HepG2 (cell line): ENCODE data around the gene HINFP. TPM values are rescaled to one million over a fixed set of nuclear protein-coding genes. Genes with fewer than 3 reads are reported as not detected.

Source experiments
- ATAC-seq: fragments of 200-7000 bp; cut with Tn5 transposase; 3 replicates; pipeline ENCODE4 v1.9.1; 2020; ENCODE audit warnings: mild to moderate bottlenecking, moderate library complexity
- BruUV-seq: library from RNA; stranded (reverse); fragments of 400-500 nt; replicated peaks from 2 replicates; lab custom pipeline; 2021; lab: Mats Ljungman, UMichigan
- CTCF ChIA-PET: fragments of 300-600 bp; formaldehyde crosslinking; extraction: SDS; loops from one replicate; lab custom pipeline; 2021; ENCODE audit warnings: low total read pairs, inconsistent platforms, low intra/inter-chr PET ratio; lab: Yijun Ruan, JAX
- POLR2A ChIA-PET: fragments of 350-600 bp; sonication (Branson Sonifier 250); formaldehyde crosslinking; loops from one replicate; lab custom pipeline; 2020; ENCODE audit warnings: antibody characterized with exemption, inconsistent platforms; lab: Yijun Ruan, JAX
- DNase-seq: peaks from one replicate; pipeline ENCODE4 v3.0.0-alpha.2; 2015; ENCODE audit warnings: low spot score
- FAIRE-seq: peaks from 3 replicates; lab custom pipeline; 2011; peaks lifted over from hg19 to GRCh38; lab: Jason Lieb, UNC
- H2AFZ ChIP-seq: one replicate; pipeline ENCODE4 v1.6.1; 2011; ENCODE audit warnings: low read length, inconsistent platforms
- H3K27ac ChIP-seq: fragments of 300-600 bp; 3 replicates; pipeline ENCODE4 v1.8.0; 2011; ENCODE audit warnings: mixed run types, mild to moderate bottlenecking, mixed read lengths, low read length, inconsistent platforms; ENCODE audit not compliant: insufficient read depth; ENCODE audit errors: extremely low read length
- H3K27me3 ChIP-seq, 2 experiments: fragments of 200-600 bp in 1 of 2; 2 replicates in 1 of 2; 3 replicates in 1 of 2; pipeline versions ENCODE4 v1.6.0 to v1.8.0; 2011; ENCODE audit warnings: low read length in 2 of 2, mild to moderate bottlenecking in 2 of 2, moderate library complexity in 2 of 2, inconsistent platforms in 1 of 2; ENCODE audit not compliant: insufficient read depth in 2 of 2, control insufficient read depth in 1 of 2
- H3K36me3 ChIP-seq, 2 experiments: fragments of 200-600 bp in 1 of 2; replicated peaks in 1 of 2; 2 replicates in 1 of 2; 3 replicates in 1 of 2; pipeline versions ENCODE4 v1.5.1 to v1.8.0; 2011; ENCODE audit warnings: low read length in 2 of 2, inconsistent platforms in 1 of 2; ENCODE audit not compliant: insufficient read depth in 2 of 2, control insufficient read depth in 1 of 2
- H3K4me1 ChIP-seq: 2 replicates; pipeline ENCODE4 v1.5.1; 2012; ENCODE audit warnings: low read length, inconsistent platforms; ENCODE audit not compliant: insufficient read depth
- H3K4me2 ChIP-seq: 2 replicates; pipeline ENCODE4 v1.6.0; 2011; ENCODE audit warnings: low read depth, low read length, inconsistent platforms
- H3K4me3 ChIP-seq, 3 experiments: fragments of 200-600 bp in 1 of 3; sonication (generic), shearing (Covaris generic) in 1 of 3; replicated peaks in 1 of 3; 2 replicates each; pipeline ENCODE4 v1.5.1; 2011 to 2016; ENCODE audit warnings: low read length in 3 of 3, inconsistent platforms in 2 of 3, low read depth in 2 of 3, mild to moderate bottlenecking in 2 of 3, control low read depth in 1 of 3, mixed read lengths in 1 of 3; ENCODE audit not compliant: insufficient read depth in 1 of 3
- H3K79me2 ChIP-seq: one replicate; pipeline ENCODE4 v1.6.1; 2011; ENCODE audit warnings: low read length, inconsistent platforms; ENCODE audit not compliant: insufficient read depth
- H3K9ac ChIP-seq: 2 replicates; pipeline ENCODE4 v1.6.0; 2011; ENCODE audit warnings: mild to moderate bottlenecking, low read depth, low read length, inconsistent platforms; ENCODE audit not compliant: insufficient read depth
- H3K9me3 ChIP-seq: 2 replicates; pipeline ENCODE4 v1.5.1; 2012; ENCODE audit warnings: mild to moderate bottlenecking, low read length
- H4K20me1 ChIP-seq: 2 replicates; pipeline ENCODE4 v1.6.0; 2011; ENCODE audit warnings: inconsistent platforms, mild to moderate bottlenecking, low read length, moderate library complexity; ENCODE audit not compliant: insufficient read depth
- ARNT2 ChIP-seq: sonication (generic); formaldehyde crosslinking; IDR thresholded peaks from 2 replicates; pipeline ENCODE4 v1.8.0; 2022; ENCODE audit warnings: mild to moderate bottlenecking, low read depth, missing genetic modification reagents, moderate library complexity
- ARNTL ChIP-seq: sonication (generic); formaldehyde crosslinking; IDR thresholded peaks from 2 replicates; pipeline ENCODE4 v1.4.0; 2020; ENCODE audit warnings: mild to moderate bottlenecking, missing genetic modification reagents
- BRD4 ChIP-seq: sonication (generic); formaldehyde crosslinking; IDR thresholded peaks from 2 replicates; pipeline ENCODE4 v1.4.0; 2020; ENCODE audit warnings: missing genetic modification reagents
- E2F1 ChIP-seq: sonication (generic); formaldehyde crosslinking; IDR thresholded peaks from 2 replicates; pipeline ENCODE4 v1.5.0; 2020; ENCODE audit warnings: missing genetic modification reagents
- FOXA1 ChIP-seq, 2 experiments: fragments of 450-650 bp in 1 of 2; sonication (generic) in 1 of 2; formaldehyde crosslinking in 1 of 2; IDR thresholded peaks; 2 replicates each; pipeline versions ENCODE4 v1.4.0 to v1.6.1; 2016 to 2020; ENCODE audit warnings: missing genetic modification reagents in 1 of 2
- HNRNPL ChIP-seq: fragments of 200-400 bp; formaldehyde crosslinking; IDR thresholded peaks from 2 replicates; pipeline ENCODE4 v1.6.1; 2017; ENCODE audit warnings: mild to moderate bottlenecking, low read depth, low read length
- NCOR1 ChIP-seq: fragments of 200-600 bp; sonication (generic); IDR thresholded peaks from 2 replicates; pipeline ENCODE4 v1.7.0; 2017; ENCODE audit warnings: antibody characterized with exemption, low read length, borderline replicate concordance
- NR3C1 ChIP-seq: sonication (generic); formaldehyde crosslinking; IDR thresholded peaks from 2 replicates; pipeline ENCODE4 v1.4.0; 2020; ENCODE audit warnings: missing genetic modification reagents
- RELA ChIP-seq: sonication (generic); formaldehyde crosslinking; IDR thresholded peaks from 2 replicates; pipeline ENCODE4 v1.4.0; 2020; ENCODE audit warnings: missing genetic modification reagents
- SMAD1 ChIP-seq: sonication (generic); formaldehyde crosslinking; IDR thresholded peaks from 2 replicates; pipeline ENCODE4 v1.4.0; 2020; ENCODE audit warnings: missing genetic modification reagents, low read depth, mild to moderate bottlenecking, borderline replicate concordance
- ZBTB33 ChIP-seq: sonication (generic); formaldehyde crosslinking; IDR thresholded peaks from 2 replicates; pipeline ENCODE4 v1.4.0; 2020; ENCODE audit warnings: missing genetic modification reagents
- ZBTB44 ChIP-seq: sonication (generic); formaldehyde crosslinking; IDR thresholded peaks from 2 replicates; pipeline ENCODE4 v1.4.0; 2020; ENCODE audit warnings: missing genetic modification reagents
- ZFP41 ChIP-seq: sonication (generic); formaldehyde crosslinking; IDR thresholded peaks from 2 replicates; pipeline ENCODE4 v1.4.0; 2020; ENCODE audit warnings: mild to moderate bottlenecking, missing genetic modification reagents, borderline replicate concordance
- ZNF160 ChIP-seq: sonication (generic); formaldehyde crosslinking; IDR thresholded peaks from 2 replicates; pipeline ENCODE4 v1.8.0; 2022; ENCODE audit warnings: mild to moderate bottlenecking, inconsistent platforms, missing genetic modification reagents
- ZNF326 ChIP-seq: sonication (generic); formaldehyde crosslinking; IDR thresholded peaks from 2 replicates; pipeline ENCODE4 v1.4.0; 2020; ENCODE audit warnings: missing genetic modification reagents, borderline replicate concordance
- ZNF740 ChIP-seq: sonication (generic); formaldehyde crosslinking; IDR thresholded peaks from 2 replicates; pipeline ENCODE4 v1.4.0; 2020; ENCODE audit warnings: missing genetic modification reagents
- ZSCAN30 ChIP-seq: sonication (generic); formaldehyde crosslinking; IDR thresholded peaks from 2 replicates; pipeline ENCODE4 v1.5.0; 2020; ENCODE audit warnings: mild to moderate bottlenecking, missing genetic modification reagents
- WGBS: methylation state at CpG from one replicate; pipeline ENCODE4 v1.1.6; 2017; ENCODE audit warnings: low lambda C conversion rate; 5-methylcytosine and 5-hydroxymethylcytosine counted together
- in situ Hi-C: cut with HindIII; loops from 2 replicates; pipeline ENCODE4 v1.10.0; 2017; ENCODE audit warnings: low pct_unique_long_range_greater_than_20kb; ENCODE audit not compliant: extremely low pct_ligation_motif_present
- intact Hi-C: fragments of 100-400 bp; cut with micrococcal nuclease; formaldehyde crosslinking; loops from one replicate; pipeline ENCODE4 v1.10.0; 2022; ENCODE audit not compliant: unreplicated experiment
- polyA plus RNA-seq, 8 experiments: library from polyadenylated mRNA; depleted of rRNA in 3 of 8; stranded (reverse) in 7 of 8; unstranded in 1 of 8; fragments of >200 nt; fragmentation: Illumina TruSeq in 4 of 8; extraction: Trizol in 4 of 8; gene quantifications; 2 replicates each; pipeline versions ENCODE4 v1.2.1 to v1.2.3, GENCODE V29; 2011 to 2016; ENCODE audit warnings: low read depth in 4 of 8, missing spikeins in 1 of 8, mixed read lengths in 1 of 8; ENCODE audit not compliant: insufficient read depth in 1 of 8
- total RNA-seq, 5 experiments: library from RNA; depleted of rRNA; stranded (reverse); fragments of >200 nt; fragmentation: Illumina TruSeq; extraction: Trizol; gene quantifications; 2 replicates each; pipeline ENCODE4 v1.2.3, GENCODE V29; 2016; ENCODE audit warnings: low read depth in 1 of 5

Gene HINFP
- total and polyA plus RNA-seq, 2 of the 13 experiments (the other 11 are each of a cell fraction or from before 2014, with no cell fraction given): 15.1 to 21.4 TPM

DNA sequence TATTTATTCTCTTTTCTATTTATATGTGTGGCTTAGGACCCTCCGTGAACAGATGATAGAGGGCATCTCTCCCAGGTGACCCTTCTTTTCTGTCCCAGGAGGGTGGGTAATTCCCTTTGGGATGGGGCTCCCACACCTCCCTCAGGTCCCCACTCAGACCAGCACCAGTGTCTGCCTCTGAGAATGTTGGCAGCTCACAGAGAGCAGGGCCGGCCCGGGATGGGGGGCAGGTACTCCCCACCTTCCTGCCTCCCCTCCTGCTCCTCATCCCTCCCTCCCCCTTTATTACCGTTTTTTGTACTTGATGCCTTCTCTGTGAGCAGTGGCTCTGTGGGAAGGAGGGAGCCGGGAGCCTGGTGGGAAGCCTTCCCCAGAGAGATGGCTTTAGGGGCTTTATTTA, 4.8 kb upstream of the HINFP start:
- 64% methylated on average over 5 of the region's 5 CpGs for WGBS
- no peak for FAIRE-seq
- CTCF ChIA-PET: no interaction called here
- H2AFZ ChIP-seq: no peak overlapping the region
- peaks cover 2% of the 10 kb centered on the region for H3K79me2 ChIP-seq
- no peak for ATAC-seq
- H3K9ac ChIP-seq: no peak overlapping the region
- in situ Hi-C loops (no loop called here), intact Hi-C loops (no loop called here)
- H3K36me3 ChIP-seq: peaks cover 14 to 22% of the 10 kb centered on the region in 2 experiments
- H3K4me2 ChIP-seq: no peak overlapping the region
- H3K4me1 ChIP-seq: peaks cover 12% of the 10 kb centered on the region
- POLR2A ChIA-PET: no interaction called here
- H3K9me3 ChIP-seq: no peaks in the 10 kb centered on the region
- no peaks in the 10 kb centered on the region; a peak in 1 of 5 replicates for H3K27me3 ChIP-seq
- no peaks in the 10 kb centered on the region for H4K20me1 ChIP-seq
- H3K27ac ChIP-seq: no peak overlapping the region
- no peak for DNase-seq
- BruUV-seq: no TSS peak
- no peak overlapping the region for H3K4me3 ChIP-seq
- TF ChIP-seq ZSCAN30 (CRISPR knock-in tag): no peak
- TF ChIP-seq ZBTB33: no peak
- TF ChIP-seq ARNT2: no peak
- TF ChIP-seq ZNF740 (CRISPR knock-in tag): no peak
- TF ChIP-seq E2F1 (CRISPR knock-in tag): no peak
- TF ChIP-seq ZNF326 (CRISPR knock-in tag): no peak
- TF ChIP-seq FOXA1 (IDR thresholded peaks at IDR 0.05): no peak
- no peak for TF ChIP-seq FOXA1 (CRISPR knock-in tag; IDR thresholded peaks at IDR 0.05)
- TF ChIP-seq SMAD1 (CRISPR knock-in tag): no peak
- TF ChIP-seq NCOR1: no peak
- TF ChIP-seq ZFP41 (CRISPR knock-in tag): no peak
- no peak for TF ChIP-seq NR3C1
- no peak for TF ChIP-seq ZNF160 (CRISPR knock-in tag)
- TF ChIP-seq RELA (CRISPR knock-in tag): no peak
- TF ChIP-seq ZBTB44 (CRISPR knock-in tag): no peak
- no peak for TF ChIP-seq BRD4
- no peak for TF ChIP-seq ARNTL (CRISPR knock-in tag)
- TF ChIP-seq HNRNPL: no peak
